Measurements from ENCODE around the gene ADAMTS12.

The ADAMTS12 gene

GRCh38 chr5:33800241-33800950 lies 91.4 kb downstream of the ADAMTS12 start:
- no peak for DNase-seq

GRCh38 chr5:33795496-33795895 lies 96.3 kb downstream of the ADAMTS12 start:
- no peak for DNase-seq

GRCh38 chr5:33794550-33795181 lies 97.1 kb downstream of the ADAMTS12 start:
- DNase-seq = no peak

GRCh38 chr5:33793836-33794549 lies 97.8 kb downstream of the ADAMTS12 start:
- DNase-seq = no peak

- DNase-seq = no peak
Observed at GRCh38 chr5:33793276-33793675, 98.5 kb downstream of the ADAMTS12 start.

GRCh38 chr5:33792559-33792958 lies 99.2 kb downstream of the ADAMTS12 start:
- no peak for DNase-seq

- DNase-seq = no peak
Observed at GRCh38 chr5:33789567-33789957, 102.2 kb downstream of the ADAMTS12 start.

GRCh38 chr5:33788922-33789566 lies 102.7 kb downstream of the ADAMTS12 start:
- DNase-seq = no peak

GRCh38 chr5:33785571-33785970 lies 106.2 kb downstream of the ADAMTS12 start:
- no peak for DNase-seq

- DNase-seq = no peak
Observed at GRCh38 chr5:33781286-33781685, 110.5 kb downstream of the ADAMTS12 start.

GRCh38 chr5:33776151-33776660 lies 115.6 kb downstream of the ADAMTS12 start:
- DNase-seq = no peak

GRCh38 chr5:33774341-33774740 lies 117.4 kb downstream of the ADAMTS12 start:
- DNase-seq = no peak

- DNase-seq = no peak
Observed at GRCh38 chr5:33772380-33772897, 119.4 kb downstream of the ADAMTS12 start.

- no peak for DNase-seq
Observed at GRCh38 chr5:33769968-33770367, 121.8 kb downstream of the ADAMTS12 start.

GRCh38 chr5:33769196-33769595 lies 122.6 kb downstream of the ADAMTS12 start:
- no peak for DNase-seq

GRCh38 chr5:33766023-33766422 lies 125.8 kb downstream of the ADAMTS12 start:
- DNase-seq = no peak

GRCh38 chr5:33764786-33765185 lies 127.0 kb downstream of the ADAMTS12 start:
- no peak for DNase-seq

- DNase-seq = no peak
Observed at GRCh38 chr5:33763435-33763834, 128.4 kb downstream of the ADAMTS12 start.

- no peak for DNase-seq
Observed at GRCh38 chr5:33762859-33763258, 128.9 kb downstream of the ADAMTS12 start.

- DNase-seq = no peak
Observed at GRCh38 chr5:33761139-33761538, 130.7 kb downstream of the ADAMTS12 start.

GRCh38 chr5:33758737-33759136 lies 133.1 kb downstream of the ADAMTS12 start:
- no peak for DNase-seq

- DNase-seq = no peak
Observed at GRCh38 chr5:33756491-33756890, 135.3 kb downstream of the ADAMTS12 start.

GRCh38 chr5:33755231-33755630 lies 136.6 kb downstream of the ADAMTS12 start:
- no peak for DNase-seq
